Activated gamma-delta T cell treated with anti-CD3 and anti-CD28 coated beads, Interleukin-2, amount 50 U/mL, for 16 hours (primary cell): ENCODE measurements around the gene TMEM40.
"Not testable (repeated sequence)": the region's sequence is repeated elsewhere in the genome, so short reads cannot be mapped to it uniquely, and the experiment has no call there.

Experiments
- DNase-seq: peaks from one replicate; pipeline ENCODE4 v3.0.0-alpha.2; 2020; ENCODE audit warnings: low read depth

TMEM40 gene

GRCh38 chr3:12716605-12717151 lies 42.4 kb downstream of the TMEM40 start:
- no peak for DNase-seq

- no peak for DNase-seq
Measured at GRCh38 chr3:12714278-12714677, 44.8 kb downstream of the TMEM40 start.

- no peak for DNase-seq
Measured at GRCh38 chr3:12710062-12710461, 49.0 kb downstream of the TMEM40 start.

GRCh38 chr3:12709334-12709733 lies 49.7 kb downstream of the TMEM40 start:
- no peak for DNase-seq

GRCh38 chr3:12708584-12709192 lies 50.4 kb downstream of the TMEM40 start:
- DNase-seq: no peak

GRCh38 chr3:12707449-12707848 lies 51.6 kb downstream of the TMEM40 start:
- DNase-seq: no peak

GRCh38 chr3:12706504-12707253 lies 52.4 kb downstream of the TMEM40 start:
- DNase-seq: peak; percentile 25

- no peak for DNase-seq
Measured at GRCh38 chr3:12705981-12706380, 53.1 kb downstream of the TMEM40 start.

GRCh38 chr3:12705374-12705926 lies 53.6 kb downstream of the TMEM40 start:
- DNase-seq: no peak

GRCh38 chr3:12702501-12702900 lies 56.6 kb downstream of the TMEM40 start:
- no peak for DNase-seq

- not testable (repeated sequence) for DNase-seq
Measured at GRCh38 chr3:12701601-12702000, 57.5 kb downstream of the TMEM40 start.

- no peak for DNase-seq
Measured at GRCh38 chr3:12700800-12701199, 58.3 kb downstream of the TMEM40 start.

- no peak for DNase-seq
Measured at GRCh38 chr3:12695916-12696315, 63.1 kb downstream of the TMEM40 start.

GRCh38 chr3:12695112-12695511 lies 63.9 kb downstream of the TMEM40 start:
- no peak for DNase-seq

GRCh38 chr3:12692444-12692843 lies 66.6 kb downstream of the TMEM40 start:
- no peak for DNase-seq

- no peak for DNase-seq
Measured at GRCh38 chr3:12689997-12690711, 68.9 kb downstream of the TMEM40 start.

GRCh38 chr3:12687948-12688347 lies 71.1 kb downstream of the TMEM40 start:
- DNase-seq: no peak

- no peak for DNase-seq
Measured at GRCh38 chr3:12686096-12686495, 73.0 kb downstream of the TMEM40 start.
